GM12874 (cell line): ENCODE results near the gene FAM53B.

ENCODE experiments used
- CTCF ChIP-seq: IDR thresholded peaks from 2 replicates; pipeline ENCODE4 v1.5.1; 2011; ENCODE audit warnings: low read depth, mild to moderate bottlenecking, control low read depth, low read length, moderate library complexity; ENCODE audit not compliant: insufficient read depth

FAM53B gene

GRCh38 chr10:124675261-124675660 lies 68.9 kb downstream of the FAM53B start:
- TF ChIP-seq CTCF = no peak

- no peak for TF ChIP-seq CTCF
Observed at GRCh38 chr10:124674768-124675222, 69.4 kb downstream of the FAM53B start.

GRCh38 chr10:124672181-124672638 lies 72.0 kb downstream of the FAM53B start:
- no peak for TF ChIP-seq CTCF

GRCh38 chr10:124671486-124672075 lies 72.6 kb downstream of the FAM53B start:
- TF ChIP-seq CTCF = no peak

- TF ChIP-seq CTCF = no peak
Observed at GRCh38 chr10:124670849-124671248, 73.3 kb downstream of the FAM53B start.

GRCh38 chr10:124669824-124670654 lies 74.1 kb downstream of the FAM53B start:
- TF ChIP-seq CTCF = no peak

- no peak for TF ChIP-seq CTCF
Observed at GRCh38 chr10:124669141-124669823, 74.9 kb downstream of the FAM53B start.
